ENCODE measurements around the gene RAB40C. TPM values are rescaled to one million over a fixed set of nuclear protein-coding genes. Genes with fewer than 3 reads are reported as not detected.
A peak's percentile ranks its signal among the peaks of the same experiment; 100 is the strongest.

The RAB40C gene
- total RNA-seq, 1 experiment from 2014 or later, result 19.1 TPM

- no peaks in the 10 kb centered on the region for H3K4me1 ChIP-seq
Measured at GRCh38 chr16:629185-629832, 39.4 kb downstream of the RAB40C start.

GRCh38 chr16:629833-630248 lies 40.0 kb downstream of the RAB40C start:
- H3K27me3 ChIP-seq (replicated peaks; ENCODE audit: control insufficient read depth, insufficient read depth, low read length), result no peaks in the 10 kb centered on the region
- no peak overlapping the region for H3K4me3 Mint-ChIP-seq (ENCODE audit: unreplicated experiment)
- H3K27me3 Mint-ChIP-seq (ENCODE audit: insufficient read depth, unreplicated experiment), result no peaks in the 10 kb centered on the region
- POLR2A ChIA-PET, result no interaction called here
- H3K36me3 ChIP-seq (ENCODE audit: control insufficient read depth, insufficient read depth, low read length), result no peaks in the 10 kb centered on the region
- no peak for TF ChIP-seq CTCF (IDR thresholded peaks at IDR 0.05; ENCODE audit: insufficient read depth in 1 of 2, low read depth in 1 of 2, low read length in 1 of 2, severe bottlenecking in 1 of 2, unreplicated experiment in 1 of 2)
- H3K4me1 ChIP-seq, result peaks cover under 1% of the 10 kb centered on the region; the same call in 1 of the 2 replicates
- CTCF ChIA-PET, result interaction anchor here (0.6 kb wide), 1 partner anchor 90 kb away, joined by 3 read pairs; no protein-coding TSS in a partner anchor
- intact Hi-C loops (cut with micrococcal nuclease; ENCODE audit: unreplicated experiment), result no loop called here
- DNase-seq, result peak in 1 of 2 experiments; percentile 40
- no peak overlapping the region for H3K27ac Mint-ChIP-seq (ENCODE audit: unreplicated experiment)
- no TSS peak for BruUV-seq (replicated peaks)
- H3K4me3 ChIP-seq (ENCODE audit: low read depth, low read length), result no peak overlapping the region
- H3K4me1 Mint-ChIP-seq (ENCODE audit: low read depth, unreplicated experiment), result no peaks in the 10 kb centered on the region
- no peaks in the 10 kb centered on the region for H3K9me3 Mint-ChIP-seq (ENCODE audit: unreplicated experiment)
- H3K9me3 ChIP-seq, result no peaks in the 10 kb centered on the region
- H3K36me3 Mint-ChIP-seq (ENCODE audit: insufficient read depth, unreplicated experiment), result peaks cover 25% of the 10 kb centered on the region

More at GRCh38 chr16:629185-629832, 39.4 kb downstream of the RAB40C start:
- peak overlapping the region; percentile 50 for H3K27ac Mint-ChIP-seq (ENCODE audit: unreplicated experiment)
- no peaks in the 10 kb centered on the region for H3K4me1 Mint-ChIP-seq (ENCODE audit: low read depth, unreplicated experiment)
- intact Hi-C loops (cut with micrococcal nuclease; ENCODE audit: unreplicated experiment), result no loop called here
- H3K4me3 ChIP-seq (ENCODE audit: low read depth, low read length), result no peak overlapping the region
- H3K9me3 Mint-ChIP-seq (ENCODE audit: unreplicated experiment), result no peaks in the 10 kb centered on the region
- DNase-seq, result no peak
- no peaks in the 10 kb centered on the region for H3K36me3 ChIP-seq (ENCODE audit: control insufficient read depth, insufficient read depth, low read length)
- BruUV-seq (replicated peaks), result no TSS peak
- peaks cover 23% of the 10 kb centered on the region for H3K36me3 Mint-ChIP-seq (ENCODE audit: insufficient read depth, unreplicated experiment)
- no peaks in the 10 kb centered on the region for H3K27me3 Mint-ChIP-seq (ENCODE audit: insufficient read depth, unreplicated experiment)
- ChIA-PET POLR2A (no interaction called here), CTCF (interaction anchor here (0.6 kb wide), 1 partner anchor 91 kb away, joined by 3 read pairs; no protein-coding TSS in a partner anchor)
- H3K4me3 Mint-ChIP-seq (ENCODE audit: unreplicated experiment), result no peak overlapping the region
- H3K9me3 ChIP-seq, result no peaks in the 10 kb centered on the region
- H3K27me3 ChIP-seq (replicated peaks; ENCODE audit: control insufficient read depth, insufficient read depth, low read length), result no peaks in the 10 kb centered on the region
- no peak for TF ChIP-seq CTCF (IDR thresholded peaks at IDR 0.05; ENCODE audit: insufficient read depth in 1 of 2, low read depth in 1 of 2, low read length in 1 of 2, severe bottlenecking in 1 of 2, unreplicated experiment in 1 of 2)

GRCh38 chr16:630249-630814 lies 40.5 kb downstream of the RAB40C start:
- H3K27ac Mint-ChIP-seq (ENCODE audit: unreplicated experiment), result no peak overlapping the region
- no peaks in the 10 kb centered on the region for H3K36me3 ChIP-seq (ENCODE audit: control insufficient read depth, insufficient read depth, low read length)

More at GRCh38 chr16:630249-630814, 40.5 kb downstream of the RAB40C start:
- no peak overlapping the region for H3K4me3 ChIP-seq (ENCODE audit: low read depth, low read length)
- no peaks in the 10 kb centered on the region for H3K9me3 ChIP-seq
- no TSS peak for BruUV-seq (replicated peaks)
- no peaks in the 10 kb centered on the region for H3K4me1 Mint-ChIP-seq (ENCODE audit: low read depth, unreplicated experiment)
- H3K36me3 Mint-ChIP-seq (ENCODE audit: insufficient read depth, unreplicated experiment), result peaks cover 27% of the 10 kb centered on the region
- ChIA-PET CTCF (no interaction called here), POLR2A (no interaction called here)
- intact Hi-C loops (cut with micrococcal nuclease; ENCODE audit: unreplicated experiment), result no loop called here
- H3K4me1 ChIP-seq, result peaks cover 6% of the 10 kb centered on the region; the same call in 1 of the 2 replicates
- no peaks in the 10 kb centered on the region for H3K9me3 Mint-ChIP-seq (ENCODE audit: unreplicated experiment)
- no peak overlapping the region for H3K4me3 Mint-ChIP-seq (ENCODE audit: unreplicated experiment)
- no peaks in the 10 kb centered on the region for H3K27me3 Mint-ChIP-seq (ENCODE audit: insufficient read depth, unreplicated experiment)
- H3K27me3 ChIP-seq (replicated peaks; ENCODE audit: control insufficient read depth, insufficient read depth, low read length), result no peaks in the 10 kb centered on the region
- no peak for DNase-seq
- TF ChIP-seq CTCF (IDR thresholded peaks at IDR 0.05; ENCODE audit: insufficient read depth in 1 of 2, low read depth in 1 of 2, low read length in 1 of 2, severe bottlenecking in 1 of 2, unreplicated experiment in 1 of 2), result no peak

Data from Caco-2 (cell line).